K562 (cell line): ENCODE data around the gene ZDHHC19. TPM values are rescaled to one million over a fixed set of nuclear protein-coding genes. Genes with fewer than 3 reads are reported as not detected.

Experiments
- CHD2 ChIP-seq: IDR thresholded peaks from 2 replicates; pipeline ENCODE4 v1.6.1; 2011; ENCODE audit warnings: low read depth, low read length
- polyA plus RNA-seq, 8 experiments: library from polyadenylated mRNA; depleted of rRNA in 4 of 8; stranded (reverse) in 5 of 8; unstranded in 3 of 8; fragments of >200 nt; fragmentation: Nextera tagmentation in 2 of 8; fragmentation: Illumina TruSeq in 1 of 8; extraction: Ambion mirVana in 2 of 8; extraction: Trizol in 1 of 8; gene quantifications; 2 replicates each; pipeline versions ENCODE4 v1.2.1 to v1.2.3, GENCODE V29; 2011 to 2014; ENCODE audit warnings: inconsistent platforms in 1 of 8, missing spikeins in 1 of 8
- total RNA-seq, 7 experiments: library from RNA; depleted of rRNA in 6 of 7; stranded (reverse); fragments of >200 nt in 6 of 7; fragmentation: Illumina TruSeq in 2 of 7; extraction: Trizol in 2 of 7; gene quantifications; 2 replicates each; pipeline versions ENCODE4 v1.2.1 to v1.2.3, GENCODE V29; 2011 to 2021; ENCODE audit warnings: low replicate concordance in 1 of 7
- TF ChIP-seq, protein P1 (sequence below): fragments of 450-650 bp; IDR thresholded peaks from 2 replicates; pipeline ENCODE4 v1.6.1; 2016; ENCODE audit warnings: mild to moderate bottlenecking, moderate library complexity
- TF ChIP-seq, protein P2 (sequence below): fragments of 450-650 bp; IDR thresholded peaks from 2 replicates; pipeline ENCODE4 v1.6.1; 2016; ENCODE audit warnings: low read depth
- TF ChIP-seq, protein P3 (sequence below), 3 experiments: IDR thresholded peaks in 2 of 3; conservative IDR thresholded peaks in 1 of 3; 2 replicates each; pipeline ENCODE4 v1.5.1; 2011 to 2012; ENCODE audit warnings: low read length in 3 of 3, mild to moderate bottlenecking in 3 of 3, control low read depth in 2 of 3, improper control_type of control experiment in 1 of 3, inconsistent platforms in 1 of 3, low read depth in 1 of 3, mixed read lengths in 1 of 3, moderate library complexity in 1 of 3; ENCODE audit not compliant: insufficient read depth in 2 of 3

The ZDHHC19 gene
- total and polyA plus RNA-seq, 9 of the 15 experiments (the other 6 are each of a cell fraction or from before 2014, with no cell fraction given), result 0.40 to 5.5 (median 1.1) TPM

DNA sequence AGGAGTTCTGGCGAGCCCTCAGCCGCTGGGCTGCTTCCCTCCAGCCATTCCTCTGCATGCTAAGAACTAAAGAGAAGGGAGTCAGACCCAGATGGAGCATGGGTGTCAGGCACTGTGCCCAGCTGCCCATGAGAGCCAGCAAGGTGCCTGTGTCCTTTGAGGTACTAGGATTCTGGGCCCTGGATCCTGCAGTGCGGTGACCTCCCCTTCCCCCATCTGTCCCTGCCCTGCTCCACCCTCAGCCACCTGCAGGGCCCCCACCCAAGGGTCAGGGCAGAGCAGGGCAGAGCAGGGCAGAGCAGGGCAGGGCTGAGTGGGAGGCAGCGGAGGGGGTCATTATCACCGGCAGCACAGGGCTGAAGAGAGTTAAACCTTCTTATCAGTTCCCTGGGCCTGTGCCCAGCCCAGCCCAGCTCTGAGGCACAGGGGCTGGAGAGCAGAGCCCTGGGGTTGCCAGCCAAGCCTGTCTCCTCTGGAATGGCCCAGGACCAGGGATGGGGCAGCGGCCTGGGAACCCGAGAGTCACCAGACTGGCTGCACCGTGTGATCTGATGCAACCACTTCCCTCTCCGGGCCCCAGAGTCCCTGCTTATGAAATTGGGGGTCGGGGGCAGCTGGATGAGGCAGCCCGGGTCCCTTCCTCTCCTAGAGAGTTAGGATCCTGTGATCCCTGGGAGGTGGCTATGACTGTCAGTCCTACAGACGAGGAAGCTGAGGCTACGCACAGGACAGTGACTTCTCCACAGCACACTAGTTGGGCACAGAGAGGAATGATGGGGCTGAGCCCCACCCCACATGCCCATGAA, 17.3 kb downstream of the ZDHHC19 start (continued):
- TF ChIP-seq, protein P1, sequence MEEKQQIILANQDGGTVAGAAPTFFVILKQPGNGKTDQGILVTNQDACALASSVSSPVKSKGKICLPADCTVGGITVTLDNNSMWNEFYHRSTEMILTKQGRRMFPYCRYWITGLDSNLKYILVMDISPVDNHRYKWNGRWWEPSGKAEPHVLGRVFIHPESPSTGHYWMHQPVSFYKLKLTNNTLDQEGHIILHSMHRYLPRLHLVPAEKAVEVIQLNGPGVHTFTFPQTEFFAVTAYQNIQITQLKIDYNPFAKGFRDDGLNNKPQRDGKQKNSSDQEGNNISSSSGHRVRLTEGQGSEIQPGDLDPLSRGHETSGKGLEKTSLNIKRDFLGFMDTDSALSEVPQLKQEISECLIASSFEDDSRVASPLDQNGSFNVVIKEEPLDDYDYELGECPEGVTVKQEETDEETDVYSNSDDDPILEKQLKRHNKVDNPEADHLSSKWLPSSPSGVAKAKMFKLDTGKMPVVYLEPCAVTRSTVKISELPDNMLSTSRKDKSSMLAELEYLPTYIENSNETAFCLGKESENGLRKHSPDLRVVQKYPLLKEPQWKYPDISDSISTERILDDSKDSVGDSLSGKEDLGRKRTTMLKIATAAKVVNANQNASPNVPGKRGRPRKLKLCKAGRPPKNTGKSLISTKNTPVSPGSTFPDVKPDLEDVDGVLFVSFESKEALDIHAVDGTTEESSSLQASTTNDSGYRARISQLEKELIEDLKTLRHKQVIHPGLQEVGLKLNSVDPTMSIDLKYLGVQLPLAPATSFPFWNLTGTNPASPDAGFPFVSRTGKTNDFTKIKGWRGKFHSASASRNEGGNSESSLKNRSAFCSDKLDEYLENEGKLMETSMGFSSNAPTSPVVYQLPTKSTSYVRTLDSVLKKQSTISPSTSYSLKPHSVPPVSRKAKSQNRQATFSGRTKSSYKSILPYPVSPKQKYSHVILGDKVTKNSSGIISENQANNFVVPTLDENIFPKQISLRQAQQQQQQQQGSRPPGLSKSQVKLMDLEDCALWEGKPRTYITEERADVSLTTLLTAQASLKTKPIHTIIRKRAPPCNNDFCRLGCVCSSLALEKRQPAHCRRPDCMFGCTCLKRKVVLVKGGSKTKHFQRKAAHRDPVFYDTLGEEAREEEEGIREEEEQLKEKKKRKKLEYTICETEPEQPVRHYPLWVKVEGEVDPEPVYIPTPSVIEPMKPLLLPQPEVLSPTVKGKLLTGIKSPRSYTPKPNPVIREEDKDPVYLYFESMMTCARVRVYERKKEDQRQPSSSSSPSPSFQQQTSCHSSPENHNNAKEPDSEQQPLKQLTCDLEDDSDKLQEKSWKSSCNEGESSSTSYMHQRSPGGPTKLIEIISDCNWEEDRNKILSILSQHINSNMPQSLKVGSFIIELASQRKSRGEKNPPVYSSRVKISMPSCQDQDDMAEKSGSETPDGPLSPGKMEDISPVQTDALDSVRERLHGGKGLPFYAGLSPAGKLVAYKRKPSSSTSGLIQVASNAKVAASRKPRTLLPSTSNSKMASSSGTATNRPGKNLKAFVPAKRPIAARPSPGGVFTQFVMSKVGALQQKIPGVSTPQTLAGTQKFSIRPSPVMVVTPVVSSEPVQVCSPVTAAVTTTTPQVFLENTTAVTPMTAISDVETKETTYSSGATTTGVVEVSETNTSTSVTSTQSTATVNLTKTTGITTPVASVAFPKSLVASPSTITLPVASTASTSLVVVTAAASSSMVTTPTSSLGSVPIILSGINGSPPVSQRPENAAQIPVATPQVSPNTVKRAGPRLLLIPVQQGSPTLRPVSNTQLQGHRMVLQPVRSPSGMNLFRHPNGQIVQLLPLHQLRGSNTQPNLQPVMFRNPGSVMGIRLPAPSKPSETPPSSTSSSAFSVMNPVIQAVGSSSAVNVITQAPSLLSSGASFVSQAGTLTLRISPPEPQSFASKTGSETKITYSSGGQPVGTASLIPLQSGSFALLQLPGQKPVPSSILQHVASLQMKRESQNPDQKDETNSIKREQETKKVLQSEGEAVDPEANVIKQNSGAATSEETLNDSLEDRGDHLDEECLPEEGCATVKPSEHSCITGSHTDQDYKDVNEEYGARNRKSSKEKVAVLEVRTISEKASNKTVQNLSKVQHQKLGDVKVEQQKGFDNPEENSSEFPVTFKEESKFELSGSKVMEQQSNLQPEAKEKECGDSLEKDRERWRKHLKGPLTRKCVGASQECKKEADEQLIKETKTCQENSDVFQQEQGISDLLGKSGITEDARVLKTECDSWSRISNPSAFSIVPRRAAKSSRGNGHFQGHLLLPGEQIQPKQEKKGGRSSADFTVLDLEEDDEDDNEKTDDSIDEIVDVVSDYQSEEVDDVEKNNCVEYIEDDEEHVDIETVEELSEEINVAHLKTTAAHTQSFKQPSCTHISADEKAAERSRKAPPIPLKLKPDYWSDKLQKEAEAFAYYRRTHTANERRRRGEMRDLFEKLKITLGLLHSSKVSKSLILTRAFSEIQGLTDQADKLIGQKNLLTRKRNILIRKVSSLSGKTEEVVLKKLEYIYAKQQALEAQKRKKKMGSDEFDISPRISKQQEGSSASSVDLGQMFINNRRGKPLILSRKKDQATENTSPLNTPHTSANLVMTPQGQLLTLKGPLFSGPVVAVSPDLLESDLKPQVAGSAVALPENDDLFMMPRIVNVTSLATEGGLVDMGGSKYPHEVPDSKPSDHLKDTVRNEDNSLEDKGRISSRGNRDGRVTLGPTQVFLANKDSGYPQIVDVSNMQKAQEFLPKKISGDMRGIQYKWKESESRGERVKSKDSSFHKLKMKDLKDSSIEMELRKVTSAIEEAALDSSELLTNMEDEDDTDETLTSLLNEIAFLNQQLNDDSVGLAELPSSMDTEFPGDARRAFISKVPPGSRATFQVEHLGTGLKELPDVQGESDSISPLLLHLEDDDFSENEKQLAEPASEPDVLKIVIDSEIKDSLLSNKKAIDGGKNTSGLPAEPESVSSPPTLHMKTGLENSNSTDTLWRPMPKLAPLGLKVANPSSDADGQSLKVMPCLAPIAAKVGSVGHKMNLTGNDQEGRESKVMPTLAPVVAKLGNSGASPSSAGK, result no peak
- no peak for TF ChIP-seq CHD2
- TF ChIP-seq, protein P2, sequence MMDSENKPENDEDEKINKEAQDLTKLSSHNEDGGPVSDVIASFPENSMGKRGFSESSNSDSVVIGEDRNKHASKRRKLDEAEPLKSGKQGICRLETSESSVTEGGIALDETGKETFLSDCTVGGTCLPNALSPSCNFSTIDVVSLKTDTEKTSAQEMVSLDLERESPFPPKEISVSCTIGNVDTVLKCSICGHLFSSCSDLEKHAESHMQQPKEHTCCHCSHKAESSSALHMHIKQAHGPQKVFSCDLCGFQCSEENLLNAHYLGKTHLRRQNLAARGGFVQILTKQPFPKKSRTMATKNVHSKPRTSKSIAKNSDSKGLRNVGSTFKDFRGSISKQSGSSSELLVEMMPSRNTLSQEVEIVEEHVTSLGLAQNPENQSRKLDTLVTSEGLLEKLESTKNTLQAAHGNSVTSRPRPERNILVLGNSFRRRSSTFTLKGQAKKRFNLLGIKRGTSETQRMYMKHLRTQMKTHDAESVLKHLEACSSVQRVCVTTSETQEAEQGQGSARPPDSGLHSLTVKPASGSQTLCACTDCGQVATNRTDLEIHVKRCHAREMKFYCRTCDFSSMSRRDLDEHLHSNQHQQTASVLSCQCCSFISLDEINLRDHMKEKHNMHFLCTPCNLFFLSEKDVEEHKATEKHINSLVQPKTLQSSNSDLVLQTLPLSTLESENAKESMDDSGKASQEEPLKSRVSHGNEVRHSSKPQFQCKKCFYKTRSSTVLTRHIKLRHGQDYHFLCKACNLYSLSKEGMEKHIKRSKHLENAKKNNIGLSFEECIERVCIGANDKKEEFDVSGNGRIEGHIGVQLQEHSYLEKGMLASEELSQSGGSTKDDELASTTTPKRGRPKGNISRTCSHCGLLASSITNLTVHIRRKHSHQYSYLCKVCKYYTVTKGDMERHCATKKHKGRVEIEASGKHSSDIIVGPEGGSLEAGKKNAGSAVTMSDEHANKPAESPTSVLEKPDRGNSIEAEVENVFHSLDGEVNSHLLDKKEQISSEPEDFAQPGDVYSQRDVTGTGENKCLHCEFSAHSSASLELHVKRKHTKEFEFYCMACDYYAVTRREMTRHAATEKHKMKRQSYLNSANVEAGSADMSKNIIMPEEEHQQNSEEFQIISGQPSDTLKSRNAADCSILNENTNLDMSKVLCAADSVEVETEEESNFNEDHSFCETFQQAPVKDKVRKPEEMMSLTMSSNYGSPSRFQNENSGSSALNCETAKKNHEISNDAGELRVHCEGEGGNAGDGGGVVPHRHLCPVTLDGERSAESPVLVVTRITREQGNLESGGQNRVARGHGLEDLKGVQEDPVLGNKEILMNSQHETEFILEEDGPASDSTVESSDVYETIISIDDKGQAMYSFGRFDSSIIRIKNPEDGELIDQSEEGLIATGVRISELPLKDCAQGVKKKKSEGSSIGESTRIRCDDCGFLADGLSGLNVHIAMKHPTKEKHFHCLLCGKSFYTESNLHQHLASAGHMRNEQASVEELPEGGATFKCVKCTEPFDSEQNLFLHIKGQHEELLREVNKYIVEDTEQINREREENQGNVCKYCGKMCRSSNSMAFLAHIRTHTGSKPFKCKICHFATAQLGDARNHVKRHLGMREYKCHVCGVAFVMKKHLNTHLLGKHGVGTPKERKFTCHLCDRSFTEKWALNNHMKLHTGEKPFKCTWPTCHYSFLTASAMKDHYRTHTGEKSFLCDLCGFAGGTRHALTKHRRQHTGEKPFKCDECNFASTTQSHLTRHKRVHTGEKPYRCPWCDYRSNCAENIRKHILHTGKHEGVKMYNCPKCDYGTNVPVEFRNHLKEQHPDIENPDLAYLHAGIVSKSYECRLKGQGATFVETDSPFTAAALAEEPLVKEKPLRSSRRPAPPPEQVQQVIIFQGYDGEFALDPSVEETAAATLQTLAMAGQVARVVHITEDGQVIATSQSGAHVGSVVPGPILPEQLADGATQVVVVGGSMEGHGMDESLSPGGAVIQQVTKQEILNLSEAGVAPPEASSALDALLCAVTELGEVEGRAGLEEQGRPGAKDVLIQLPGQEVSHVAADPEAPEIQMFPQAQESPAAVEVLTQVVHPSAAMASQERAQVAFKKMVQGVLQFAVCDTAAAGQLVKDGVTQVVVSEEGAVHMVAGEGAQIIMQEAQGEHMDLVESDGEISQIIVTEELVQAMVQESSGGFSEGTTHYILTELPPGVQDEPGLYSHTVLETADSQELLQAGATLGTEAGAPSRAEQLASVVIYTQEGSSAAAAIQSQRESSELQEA, result no peak
- TF ChIP-seq, protein P3, sequence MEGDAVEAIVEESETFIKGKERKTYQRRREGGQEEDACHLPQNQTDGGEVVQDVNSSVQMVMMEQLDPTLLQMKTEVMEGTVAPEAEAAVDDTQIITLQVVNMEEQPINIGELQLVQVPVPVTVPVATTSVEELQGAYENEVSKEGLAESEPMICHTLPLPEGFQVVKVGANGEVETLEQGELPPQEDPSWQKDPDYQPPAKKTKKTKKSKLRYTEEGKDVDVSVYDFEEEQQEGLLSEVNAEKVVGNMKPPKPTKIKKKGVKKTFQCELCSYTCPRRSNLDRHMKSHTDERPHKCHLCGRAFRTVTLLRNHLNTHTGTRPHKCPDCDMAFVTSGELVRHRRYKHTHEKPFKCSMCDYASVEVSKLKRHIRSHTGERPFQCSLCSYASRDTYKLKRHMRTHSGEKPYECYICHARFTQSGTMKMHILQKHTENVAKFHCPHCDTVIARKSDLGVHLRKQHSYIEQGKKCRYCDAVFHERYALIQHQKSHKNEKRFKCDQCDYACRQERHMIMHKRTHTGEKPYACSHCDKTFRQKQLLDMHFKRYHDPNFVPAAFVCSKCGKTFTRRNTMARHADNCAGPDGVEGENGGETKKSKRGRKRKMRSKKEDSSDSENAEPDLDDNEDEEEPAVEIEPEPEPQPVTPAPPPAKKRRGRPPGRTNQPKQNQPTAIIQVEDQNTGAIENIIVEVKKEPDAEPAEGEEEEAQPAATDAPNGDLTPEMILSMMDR (IDR thresholded peaks at IDR 0.05 in 2 of 3, conservative IDR thresholded peaks at IDR 0.05 in 1 of 3; ENCODE audit: insufficient read depth in 2 of 3, low read depth in 1 of 3, low read length in 3 of 3), result no peak
